GM12875 (cell line): Measurements from ENCODE around the gene EED.
"Not testable (repeated sequence)": the region's sequence is repeated elsewhere in the genome, so short reads cannot be mapped to it uniquely, and the experiment has no call there.

Source experiments
- H3K4me3 ChIP-seq: one replicate; pipeline ENCODE4 v1.5.1; 2011; ENCODE audit warnings: low read depth, low read length, control low read depth
- CTCF ChIP-seq: IDR thresholded peaks from 2 replicates; pipeline ENCODE4 v1.5.1; 2011; ENCODE audit warnings: low read depth, mild to moderate bottlenecking, control low read depth, inconsistent platforms, low read length, moderate library complexity, borderline replicate concordance; ENCODE audit not compliant: insufficient read depth

The EED gene

GRCh38 chr11:86277741-86278140 is 33.2 kb downstream of the EED start:
- no peak overlapping the region for H3K4me3 ChIP-seq
- no peak for TF ChIP-seq CTCF

DNA sequence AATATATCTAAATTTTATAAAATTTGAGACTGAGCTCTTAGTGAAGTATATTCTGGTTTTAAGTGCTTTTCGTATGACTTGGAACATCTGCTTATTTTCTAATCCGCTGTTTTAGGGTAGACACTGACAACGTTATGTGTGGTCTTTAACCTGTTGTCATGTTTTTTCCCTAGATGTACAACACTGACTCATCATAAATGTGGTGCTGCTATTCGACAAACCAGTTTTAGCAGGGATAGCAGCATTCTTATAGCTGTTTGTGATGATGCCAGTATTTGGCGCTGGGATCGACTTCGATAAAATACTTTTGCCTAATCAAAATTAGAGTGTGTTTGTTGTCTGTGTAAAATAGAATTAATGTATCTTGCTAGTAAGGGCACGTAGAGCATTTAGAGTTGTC is 33.7 kb downstream of the EED start:
- no peak for TF ChIP-seq CTCF
- no peak overlapping the region for H3K4me3 ChIP-seq

GRCh38 chr11:86279747-86280146 is 35.2 kb downstream of the EED start:
- no peak for TF ChIP-seq CTCF
- no peak overlapping the region for H3K4me3 ChIP-seq

GRCh38 chr11:86287468-86287796 is 42.9 kb downstream of the EED start:
- no peak overlapping the region for H3K4me3 ChIP-seq
- TF ChIP-seq CTCF = no peak

GRCh38 chr11:86288776-86289507 is 44.4 kb downstream of the EED start:
- no peak overlapping the region for H3K4me3 ChIP-seq
- TF ChIP-seq CTCF = no peak

GRCh38 chr11:86289508-86290280 is 45.1 kb downstream of the EED start:
- H3K4me3 ChIP-seq = not testable (repeated sequence)

- peak; percentile 61; the same call in 1 of the 2 replicates for TF ChIP-seq CTCF
- H3K4me3 ChIP-seq = no peak overlapping the region
Observed at GRCh38 chr11:86291466-86292262, 47.1 kb downstream of the EED start.
